ENCODE results near the gene AMOTL2. TPM values are rescaled to one million over a fixed set of nuclear protein-coding genes. Genes with fewer than 3 reads are reported as not detected.

The AMOTL2 gene
- total and polyA plus RNA-seq, 4 donors, result 4.2 to 16.7 (median 9.4) TPM

DNA sequence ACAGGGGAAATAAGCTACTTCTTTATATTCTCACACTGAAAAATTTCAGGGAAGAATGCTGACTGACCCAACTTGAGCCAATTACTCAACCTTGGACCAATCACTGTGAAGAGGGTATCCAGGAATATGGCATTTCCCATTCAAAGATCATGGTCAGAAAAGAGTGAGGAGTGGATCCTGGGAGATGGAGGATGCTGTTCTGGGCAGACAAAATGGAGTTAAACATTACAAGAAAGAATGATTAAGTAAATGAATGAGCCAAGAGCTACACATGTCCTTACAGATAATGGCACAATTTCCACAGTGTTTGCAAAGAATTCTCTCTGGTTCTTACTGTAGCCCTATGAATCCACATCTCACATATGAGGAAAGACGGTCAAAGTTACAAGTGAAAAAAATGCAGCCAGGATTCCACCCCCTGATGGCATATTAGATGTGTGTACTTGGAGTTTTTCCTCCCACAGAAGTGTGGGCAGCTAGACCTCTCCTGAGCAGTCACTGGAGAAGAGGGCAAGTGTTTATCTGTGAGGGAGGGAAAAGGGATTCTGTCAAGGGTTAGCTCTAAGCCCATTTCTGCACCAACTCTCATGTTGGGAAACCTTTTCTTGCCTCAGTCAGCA, 33.8 kb downstream of the AMOTL2 start:
- no peak overlapping the region for H3K27ac ChIP-seq (ENCODE audit: low read depth in 1 of 2, low read length in 2 of 2)
- no peak for DNase-seq (ENCODE audit: low spot score)
- H3K36me3 ChIP-seq (ENCODE audit: control insufficient read depth in 4 of 4, insufficient read depth in 3 of 4, low read depth in 1 of 4, low read length in 3 of 4), result peaks cover 0 to 7% (median 0%) of the 10 kb centered on the region in 4 donors
- H3K9me3 ChIP-seq (ENCODE audit: control insufficient read depth in 4 of 4, low read length in 3 of 4), result no peaks in the 10 kb centered on the region
- H3K9ac ChIP-seq (ENCODE audit: low read depth in 1 of 2, low read length in 2 of 2), result no peak overlapping the region
- WGBS, result 93% methylated on average over 1 of the region's 1 CpG
- no peaks in the 10 kb centered on the region for H3K27me3 ChIP-seq (ENCODE audit: control insufficient read depth in 4 of 4, insufficient read depth in 4 of 4, low read length in 3 of 4)
- H3K4me1 ChIP-seq (ENCODE audit: control insufficient read depth in 4 of 4, insufficient read depth in 4 of 4, low read length in 3 of 4), result no peaks in the 10 kb centered on the region
- H3K4me3 ChIP-seq (ENCODE audit: low read depth in 1 of 3, low read length in 3 of 3), result no peak overlapping the region
- TF ChIP-seq, protein P1, sequence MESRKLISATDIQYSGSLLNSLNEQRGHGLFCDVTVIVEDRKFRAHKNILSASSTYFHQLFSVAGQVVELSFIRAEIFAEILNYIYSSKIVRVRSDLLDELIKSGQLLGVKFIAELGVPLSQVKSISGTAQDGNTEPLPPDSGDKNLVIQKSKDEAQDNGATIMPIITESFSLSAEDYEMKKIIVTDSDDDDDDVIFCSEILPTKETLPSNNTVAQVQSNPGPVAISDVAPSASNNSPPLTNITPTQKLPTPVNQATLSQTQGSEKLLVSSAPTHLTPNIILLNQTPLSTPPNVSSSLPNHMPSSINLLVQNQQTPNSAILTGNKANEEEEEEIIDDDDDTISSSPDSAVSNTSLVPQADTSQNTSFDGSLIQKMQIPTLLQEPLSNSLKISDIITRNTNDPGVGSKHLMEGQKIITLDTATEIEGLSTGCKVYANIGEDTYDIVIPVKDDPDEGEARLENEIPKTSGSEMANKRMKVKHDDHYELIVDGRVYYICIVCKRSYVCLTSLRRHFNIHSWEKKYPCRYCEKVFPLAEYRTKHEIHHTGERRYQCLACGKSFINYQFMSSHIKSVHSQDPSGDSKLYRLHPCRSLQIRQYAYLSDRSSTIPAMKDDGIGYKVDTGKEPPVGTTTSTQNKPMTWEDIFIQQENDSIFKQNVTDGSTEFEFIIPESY (IDR thresholded peaks at IDR 0.05), result no peak
- TF ChIP-seq, protein P2, sequence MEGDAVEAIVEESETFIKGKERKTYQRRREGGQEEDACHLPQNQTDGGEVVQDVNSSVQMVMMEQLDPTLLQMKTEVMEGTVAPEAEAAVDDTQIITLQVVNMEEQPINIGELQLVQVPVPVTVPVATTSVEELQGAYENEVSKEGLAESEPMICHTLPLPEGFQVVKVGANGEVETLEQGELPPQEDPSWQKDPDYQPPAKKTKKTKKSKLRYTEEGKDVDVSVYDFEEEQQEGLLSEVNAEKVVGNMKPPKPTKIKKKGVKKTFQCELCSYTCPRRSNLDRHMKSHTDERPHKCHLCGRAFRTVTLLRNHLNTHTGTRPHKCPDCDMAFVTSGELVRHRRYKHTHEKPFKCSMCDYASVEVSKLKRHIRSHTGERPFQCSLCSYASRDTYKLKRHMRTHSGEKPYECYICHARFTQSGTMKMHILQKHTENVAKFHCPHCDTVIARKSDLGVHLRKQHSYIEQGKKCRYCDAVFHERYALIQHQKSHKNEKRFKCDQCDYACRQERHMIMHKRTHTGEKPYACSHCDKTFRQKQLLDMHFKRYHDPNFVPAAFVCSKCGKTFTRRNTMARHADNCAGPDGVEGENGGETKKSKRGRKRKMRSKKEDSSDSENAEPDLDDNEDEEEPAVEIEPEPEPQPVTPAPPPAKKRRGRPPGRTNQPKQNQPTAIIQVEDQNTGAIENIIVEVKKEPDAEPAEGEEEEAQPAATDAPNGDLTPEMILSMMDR (IDR thresholded peaks at IDR 0.05; ENCODE audit: low read depth, low read length, missing input control), result no peak
- TF ChIP-seq GABPA (IDR thresholded peaks at IDR 0.05 in 1 of 2, conservative IDR thresholded peaks at IDR 0.05 in 1 of 2) (no peak), EGR1 (IDR thresholded peaks at IDR 0.05; ENCODE audit: low read depth in 2 of 2) (no peak), FOXA2 (IDR thresholded peaks at IDR 0.05) (no peak), RXRA (IDR thresholded peaks at IDR 0.05) (no peak), NR2F2 (IDR thresholded peaks at IDR 0.05) (no peak), SP1 (IDR thresholded peaks at IDR 0.05) (no peak), YY1 (IDR thresholded peaks at IDR 0.05) (no peak), HNF4A (conservative IDR thresholded peaks at IDR 0.05) (no peak), FOXA1 (IDR thresholded peaks at IDR 0.05) (no peak), RAD21 (IDR thresholded peaks at IDR 0.05) (no peak), HNF4G (IDR thresholded peaks at IDR 0.05) (no peak), TAF1 (conservative IDR thresholded peaks at IDR 0.05) (no peak)
- TF ChIP-seq, protein P3, sequence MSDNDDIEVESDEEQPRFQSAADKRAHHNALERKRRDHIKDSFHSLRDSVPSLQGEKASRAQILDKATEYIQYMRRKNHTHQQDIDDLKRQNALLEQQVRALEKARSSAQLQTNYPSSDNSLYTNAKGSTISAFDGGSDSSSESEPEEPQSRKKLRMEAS (IDR thresholded peaks at IDR 0.05), result no peak
- TF ChIP-seq, protein P4, sequence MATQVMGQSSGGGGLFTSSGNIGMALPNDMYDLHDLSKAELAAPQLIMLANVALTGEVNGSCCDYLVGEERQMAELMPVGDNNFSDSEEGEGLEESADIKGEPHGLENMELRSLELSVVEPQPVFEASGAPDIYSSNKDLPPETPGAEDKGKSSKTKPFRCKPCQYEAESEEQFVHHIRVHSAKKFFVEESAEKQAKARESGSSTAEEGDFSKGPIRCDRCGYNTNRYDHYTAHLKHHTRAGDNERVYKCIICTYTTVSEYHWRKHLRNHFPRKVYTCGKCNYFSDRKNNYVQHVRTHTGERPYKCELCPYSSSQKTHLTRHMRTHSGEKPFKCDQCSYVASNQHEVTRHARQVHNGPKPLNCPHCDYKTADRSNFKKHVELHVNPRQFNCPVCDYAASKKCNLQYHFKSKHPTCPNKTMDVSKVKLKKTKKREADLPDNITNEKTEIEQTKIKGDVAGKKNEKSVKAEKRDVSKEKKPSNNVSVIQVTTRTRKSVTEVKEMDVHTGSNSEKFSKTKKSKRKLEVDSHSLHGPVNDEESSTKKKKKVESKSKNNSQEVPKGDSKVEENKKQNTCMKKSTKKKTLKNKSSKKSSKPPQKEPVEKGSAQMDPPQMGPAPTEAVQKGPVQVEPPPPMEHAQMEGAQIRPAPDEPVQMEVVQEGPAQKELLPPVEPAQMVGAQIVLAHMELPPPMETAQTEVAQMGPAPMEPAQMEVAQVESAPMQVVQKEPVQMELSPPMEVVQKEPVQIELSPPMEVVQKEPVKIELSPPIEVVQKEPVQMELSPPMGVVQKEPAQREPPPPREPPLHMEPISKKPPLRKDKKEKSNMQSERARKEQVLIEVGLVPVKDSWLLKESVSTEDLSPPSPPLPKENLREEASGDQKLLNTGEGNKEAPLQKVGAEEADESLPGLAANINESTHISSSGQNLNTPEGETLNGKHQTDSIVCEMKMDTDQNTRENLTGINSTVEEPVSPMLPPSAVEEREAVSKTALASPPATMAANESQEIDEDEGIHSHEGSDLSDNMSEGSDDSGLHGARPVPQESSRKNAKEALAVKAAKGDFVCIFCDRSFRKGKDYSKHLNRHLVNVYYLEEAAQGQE (IDR thresholded peaks at IDR 0.05), result no peak
- TF ChIP-seq, protein P5, sequence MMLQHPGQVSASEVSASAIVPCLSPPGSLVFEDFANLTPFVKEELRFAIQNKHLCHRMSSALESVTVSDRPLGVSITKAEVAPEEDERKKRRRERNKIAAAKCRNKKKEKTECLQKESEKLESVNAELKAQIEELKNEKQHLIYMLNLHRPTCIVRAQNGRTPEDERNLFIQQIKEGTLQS (IDR thresholded peaks at IDR 0.05), result no peak
